Ovary (tissue), 9 donors: ENCODE data around the gene ARHGAP27. TPM values are rescaled to one million over a fixed set of nuclear protein-coding genes. Genes with fewer than 3 reads are reported as not detected.
A peak's percentile ranks its signal among the peaks of the same experiment; 100 is the strongest.

Experiments used
- DNase-seq, 5 donors: peaks; one replicate each; pipeline ENCODE4 v3.0.0-alpha.2; 2019 to 2020
- H3K27ac ChIP-seq, 2 donors: fragments of 200-600 bp; one replicate each; pipeline versions ENCODE4 v1.5.1 to v1.8.0; 2019 to 2022
- H3K27me3 ChIP-seq: fragments of 200-600 bp; one replicate; pipeline ENCODE4 v1.8.0; 2022
- H3K36me3 ChIP-seq: fragments of 200-600 bp; sonication (generic); one replicate; pipeline ENCODE4 v1.5.1; 2019
- H3K4me1 ChIP-seq: one replicate; pipeline ENCODE4 v1.8.1; 2013; ENCODE audit warnings: mild to moderate bottlenecking, moderate library complexity; ENCODE audit not compliant: insufficient read depth
- H3K4me3 ChIP-seq: fragments of 200-600 bp; sonication (generic); one replicate; pipeline ENCODE4 v1.5.1; 2017
- H3K9me3 ChIP-seq, 2 donors: fragments of 200-600 bp in 1 of 2; sonication (generic) in 1 of 2; one replicate each; pipeline versions ENCODE4 v1.5.1 to v1.8.1; 2013 to 2019; ENCODE audit warnings: mild to moderate bottlenecking in 1 of 2, moderate library complexity in 1 of 2
- CTCF ChIP-seq, 3 donors: fragments of 450-650 bp in 2 of 3; fragments of 200-600 bp in 1 of 3; IDR thresholded peaks; one replicate each; pipeline versions ENCODE4 v1.5.1 to v1.8.0; 2016 to 2022; ENCODE audit warnings: antibody characterized with exemption in 3 of 3, mild to moderate bottlenecking in 1 of 3
- EP300 ChIP-seq: sonication (generic); formaldehyde crosslinking; IDR thresholded peaks from one replicate; pipeline ENCODE4 v1.6.1; 2017; ENCODE audit warnings: antibody characterized with exemption
- POLR2A ChIP-seq: fragments of 450-650 bp; IDR thresholded peaks from one replicate; pipeline ENCODE4 v1.6.1; 2017; ENCODE audit warnings: antibody characterized with exemption, mild to moderate bottlenecking, moderate library complexity
- WGBS, 3 donors: extraction: QIAGEN DNeasy Blood & Tissue Kit in 1 of 3; methylation state at CpG; one replicate each; pipeline versions ENCODE4 v1.1.5 to v1.1.7; 2013 to 2017; 5-methylcytosine and 5-hydroxymethylcytosine counted together
- intact Hi-C, 4 donors: fragments of 100-400 bp; cut with DNase I; formaldehyde crosslinking; loops; one replicate each; pipeline versions ENCODE4 v1.11.0 to v1.15.1; 2022 to 2023
- polyA plus RNA-seq, 2 donors: library from polyadenylated mRNA; stranded (reverse); fragments of 200-250 nt in 1 of 2; fragments of 350-450 nt in 1 of 2; fragmentation: Illumina TruSeq in 1 of 2; extraction: RNeasy Lipid Tissue Mini Kit (QIAGEN cat#74804) in 1 of 2; gene quantifications; one replicate each; pipeline ENCODE4 v1.2.3, GENCODE V29; 2013 to 2014
- total RNA-seq, 7 donors: library from RNA; depleted of rRNA in 2 of 7; stranded (reverse); fragments of >200 nt in 2 of 7; fragmentation: NEBNext Ultra II Directional in 3 of 7; extraction: Animal tissue kit (Norgen Biotek cat#: 25700) in 3 of 7; gene quantifications; one replicate each; pipeline versions ENCODE4 v1.1.0 to v1.2.4, GENCODE V29; 2016 to 2023
- donor health status: DM: no; HTN: no; CAD: no; lungs with moderate emphysema.
- donor health status: DM: no; HTN: no; CAD: no.
- donor health status: Bipolar disorder and iron deficiency.
- donor health status: DM: yes; HTN: yes; CAD: no.
- donor health status: DM: no; HTN: no; CAD: no.
- donor health status: DM: yes; HTN: yes; CAD: no.

Gene ARHGAP27
- total and polyA plus RNA-seq, 9 donors: 3.7 to 41.7 (median 8.7) TPM

GRCh38 chr17:45430738-45431530, 1.7 kb downstream of the ARHGAP27 start:
- H3K36me3 ChIP-seq: no peaks in the 10 kb centered on the region
- H3K27ac ChIP-seq: no peak overlapping the region
- TF ChIP-seq EP300: no peak
- TF ChIP-seq CTCF (IDR thresholded peaks at IDR 0.05): no peak
- TF ChIP-seq POLR2A: no peak
- H3K4me1 ChIP-seq: peaks cover 4% of the 10 kb centered on the region
- intact Hi-C loops: no loop called here
- H3K9me3 ChIP-seq: no peaks in the 10 kb centered on the region
- peak overlapping the region; percentile 34 for H3K4me3 ChIP-seq
- no peaks in the 10 kb centered on the region for H3K27me3 ChIP-seq
- 4 to 7% (median 6%) methylated on average over 35 to 47 of the region's 47 CpGs for WGBS, 3 donors
- DNase-seq: no peak

GRCh38 chr17:45430006-45430737, 2.5 kb downstream of the ARHGAP27 start:
- Histone ChIP-seq H3K4me3 (no peak overlapping the region), H3K4me1 (peaks cover 4% of the 10 kb centered on the region), H3K36me3 (no peaks in the 10 kb centered on the region), H3K27me3 (no peaks in the 10 kb centered on the region), H3K9me3 (no peaks in the 10 kb centered on the region), H3K27ac (no peak overlapping the region)
- TF ChIP-seq CTCF (IDR thresholded peaks at IDR 0.05) (no peak), EP300 (no peak), POLR2A (no peak)
- intact Hi-C loops: no loop called here
- WGBS, 3 donors: 9 to 19% (median 16%) methylated on average over 44 to 68 of the region's 68 CpGs
- no peak for DNase-seq

- peaks cover 4% of the 10 kb centered on the region for H3K4me1 ChIP-seq
- intact Hi-C loops: no loop called here
- no peaks in the 10 kb centered on the region for H3K27me3 ChIP-seq
- no peak for DNase-seq
- H3K4me3 ChIP-seq: no peak overlapping the region
- no peaks in the 10 kb centered on the region for H3K36me3 ChIP-seq
- H3K27ac ChIP-seq: no peak overlapping the region
- no peaks in the 10 kb centered on the region for H3K9me3 ChIP-seq
- 10 to 12% (median 11%) methylated on average over 16 to 82 of the region's 82 CpGs for WGBS, 3 donors
- TF ChIP-seq POLR2A: no peak
- no peak for TF ChIP-seq EP300
- TF ChIP-seq CTCF (IDR thresholded peaks at IDR 0.05): no peak
Observed at GRCh38 chr17:45429339-45430005, 3.2 kb downstream of the ARHGAP27 start.

GRCh38 chr17:45428931-45429338, 3.7 kb downstream of the ARHGAP27 start:
- no peaks in the 10 kb centered on the region for H3K36me3 ChIP-seq
- TF ChIP-seq POLR2A: no peak
- no peak for TF ChIP-seq CTCF (IDR thresholded peaks at IDR 0.05)
- no peak for TF ChIP-seq EP300
- WGBS, 3 donors: 10 to 19% (median 12%) methylated on average over 15 of the region's 15 CpGs
- H3K27ac ChIP-seq: no peak overlapping the region
- no peaks in the 10 kb centered on the region for H3K27me3 ChIP-seq
- no peaks in the 10 kb centered on the region for H3K9me3 ChIP-seq
- peaks cover 4% of the 10 kb centered on the region for H3K4me1 ChIP-seq
- no peak overlapping the region for H3K4me3 ChIP-seq
- DNase-seq: no peak
- intact Hi-C loops: no loop called here
